Stimulated activated CD4-positive, alpha-beta T cell treated with anti-CD3 and anti-CD28 coated beads, Interleukin-1b, Interleukin-23, amount 100 ng/mL, for 1 hour (primary cell): ENCODE data around the gene SNU13.
"Not testable (repeated sequence)": the region's sequence is repeated elsewhere in the genome, so short reads cannot be mapped to it uniquely, and the experiment has no call there.

Experiments used
- DNase-seq, 2 donors: peaks; one replicate each; pipeline ENCODE4 v3.0.0-alpha.2; 2020; ENCODE audit warnings: low read depth in 2 of 2

The SNU13 gene

DNA sequence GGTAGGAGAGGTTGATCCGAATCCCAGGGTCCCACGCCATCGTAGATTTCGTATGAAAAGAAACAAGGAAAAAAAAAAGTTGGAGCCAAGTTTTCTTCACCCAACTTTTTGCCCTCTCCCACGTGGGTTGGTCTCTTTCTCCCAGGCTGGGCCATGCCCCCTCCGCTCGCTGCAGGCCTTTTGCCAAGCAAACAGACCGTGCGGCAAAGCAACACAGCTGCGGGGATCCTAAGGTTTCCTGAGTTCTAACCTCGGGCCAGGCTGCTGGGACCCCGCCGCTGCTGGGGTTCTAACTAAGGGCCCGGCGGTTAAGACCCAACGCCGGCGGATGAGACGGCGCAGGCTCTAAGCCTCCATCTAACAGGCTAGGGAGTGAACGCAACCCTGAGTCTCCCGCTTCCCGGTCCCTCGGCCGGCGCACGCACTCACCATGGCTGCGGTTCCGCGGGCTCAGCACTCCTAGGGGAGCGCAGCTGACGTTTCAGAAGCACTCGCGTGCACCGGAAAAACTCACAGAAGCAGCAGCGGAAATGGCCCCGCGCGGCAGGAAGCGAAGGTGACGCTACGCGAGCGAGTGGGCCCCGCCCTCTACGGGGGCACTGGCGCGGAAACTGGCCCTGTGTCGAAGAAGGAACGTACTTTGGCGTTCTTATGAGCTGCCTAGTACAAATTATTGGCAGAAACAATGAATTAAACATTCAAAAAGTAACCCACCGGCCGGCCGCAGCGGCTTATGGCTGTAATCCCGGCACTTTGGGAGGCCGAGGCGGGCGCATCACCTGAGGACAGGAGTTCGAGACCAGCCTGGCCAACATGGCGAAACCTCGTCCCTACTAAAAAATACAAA is at the start of gene SNU13:
TSS of gene SNU13 (minus strand) at position 503 of the 847 bp plus-strand sequence. CDS start at position 432, 71 bp downstream.
- DNase-seq: peak; percentile 70 to 81

GRCh38 chr22:41733241-41733640 is 44.6 kb upstream of the SNU13 start:
- DNase-seq: not testable (repeated sequence)

GRCh38 chr22:41732096-41732772 is 43.6 kb upstream of the SNU13 start:
- DNase-seq: no peak

GRCh38 chr22:41731609-41732008 is 42.9 kb upstream of the SNU13 start:
- DNase-seq: no peak

- DNase-seq: no peak
These were observed 36.9 kb upstream of the SNU13 start for GRCh38 chr22:41725510-41726110.

DNA sequence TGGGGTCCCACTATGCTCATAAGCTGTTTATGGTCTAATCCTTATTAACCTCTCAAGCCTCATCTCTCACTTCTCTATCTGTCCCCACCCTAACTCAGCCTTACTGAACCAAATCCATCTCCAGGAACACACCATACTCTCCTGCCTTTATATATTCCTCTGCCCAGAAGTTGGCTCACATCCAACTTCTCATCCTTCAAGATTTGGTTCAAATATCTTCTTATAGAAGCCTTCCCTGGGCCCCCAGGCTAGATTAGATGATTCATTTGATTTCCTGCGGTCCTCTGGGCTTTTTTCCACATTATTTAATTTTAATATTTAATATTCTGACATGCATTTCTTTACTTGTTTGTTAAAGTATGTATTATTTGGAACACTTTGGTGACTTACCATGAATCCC is 33.8 kb upstream of the SNU13 start:
- DNase-seq: no peak

- DNase-seq: no peak
These were observed 24.3 kb upstream of the SNU13 start for GRCh38 chr22:41713004-41713403.

- DNase-seq: no peak
These were observed 20.7 kb upstream of the SNU13 start for GRCh38 chr22:41709341-41709740.

GRCh38 chr22:41702763-41703162 is 14.1 kb upstream of the SNU13 start:
- DNase-seq: no peak

DNA sequence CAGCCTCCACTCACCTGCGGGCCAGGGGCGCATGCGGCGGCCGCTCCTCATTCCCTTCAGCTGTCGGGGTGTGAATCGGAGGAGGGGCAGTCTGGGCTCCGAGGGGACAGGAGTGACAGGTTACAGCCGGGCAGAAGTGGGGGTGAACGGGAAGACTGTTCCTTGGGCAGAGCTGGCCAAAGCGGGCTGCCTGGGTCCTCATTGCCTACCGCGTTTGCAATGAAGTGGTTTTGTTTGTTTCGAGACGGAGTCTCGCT is 11.4 kb upstream of the SNU13 start:
- DNase-seq: no peak

- peak; percentile 84 to 86 for DNase-seq
These were observed 10.8 kb upstream of the SNU13 start, which contains the start of gene MEI1 for GRCh38 chr22:41699264-41700107. MEI1 (plus strand) TSS chr22:41699503; CDS start chr22:41699539, 36 bp downstream.

DNA sequence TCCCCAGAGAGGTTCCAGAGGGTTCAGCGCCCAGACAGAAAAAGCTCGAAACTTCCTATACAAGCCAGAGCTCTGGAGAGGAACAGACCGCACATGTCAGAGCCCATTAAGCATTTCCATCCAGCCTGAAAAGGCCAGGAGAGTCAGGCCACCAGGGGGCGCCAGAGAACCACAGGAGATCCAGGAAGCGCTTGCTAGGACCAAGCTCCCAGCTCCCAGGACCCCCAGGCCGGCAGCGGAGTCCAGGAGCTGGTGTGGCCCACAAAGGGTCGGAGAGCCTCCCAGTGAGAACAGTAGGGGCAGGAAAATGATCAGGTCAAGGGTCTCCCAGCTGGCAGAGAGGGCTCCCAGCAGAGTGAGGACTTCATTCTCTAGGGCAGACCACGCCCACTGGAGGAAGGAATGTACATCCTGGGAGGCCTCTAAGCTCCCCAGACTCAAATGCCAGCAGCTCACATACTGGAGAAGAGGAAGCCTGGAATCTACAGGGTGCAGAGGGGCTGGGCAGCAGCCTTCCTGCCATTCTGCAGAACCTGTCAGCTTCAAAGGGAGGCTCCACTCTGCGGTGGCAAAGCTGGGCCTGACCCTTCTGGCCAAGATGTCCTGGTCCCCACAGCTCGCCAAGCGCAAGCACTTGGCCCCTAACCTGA is 8.6 kb upstream of the SNU13 start:
- DNase-seq: peak; percentile 84 to 97

GRCh38 chr22:41696703-41697102 is 8.0 kb upstream of the SNU13 start:
- DNase-seq: no peak

GRCh38 chr22:41695211-41695610 is 6.5 kb upstream of the SNU13 start:
- DNase-seq: no peak

- DNase-seq: no peak
These were observed 1.8 kb upstream of the SNU13 start for GRCh38 chr22:41690476-41690875.

DNA sequence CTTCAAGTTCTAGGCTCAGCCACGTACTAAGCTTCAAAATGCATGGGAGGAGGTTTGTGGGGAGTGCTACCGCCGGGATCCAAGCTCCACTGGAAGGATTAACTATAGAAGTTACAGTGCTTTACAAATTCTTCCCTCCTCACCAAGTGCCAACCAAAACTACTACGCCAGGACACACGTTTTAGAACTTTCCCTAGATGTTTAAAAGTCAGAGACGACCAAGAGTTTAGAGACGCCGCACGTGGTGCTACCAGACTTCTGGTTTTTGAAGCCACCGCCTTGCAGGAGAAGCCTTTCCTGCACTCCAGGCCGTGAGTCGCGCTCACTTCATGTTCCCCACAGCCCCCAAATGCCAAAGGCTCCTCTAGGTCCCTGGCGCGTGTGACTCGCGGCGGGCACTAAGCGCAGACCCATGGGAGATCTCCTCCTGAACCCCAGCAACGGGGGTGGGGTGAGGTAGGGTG is 734 bp downstream of the SNU13 start:
- DNase-seq: no peak

GRCh38 chr22:41686890-41687289 is 1.8 kb downstream of the SNU13 start:
- not testable (repeated sequence) for DNase-seq

DNA sequence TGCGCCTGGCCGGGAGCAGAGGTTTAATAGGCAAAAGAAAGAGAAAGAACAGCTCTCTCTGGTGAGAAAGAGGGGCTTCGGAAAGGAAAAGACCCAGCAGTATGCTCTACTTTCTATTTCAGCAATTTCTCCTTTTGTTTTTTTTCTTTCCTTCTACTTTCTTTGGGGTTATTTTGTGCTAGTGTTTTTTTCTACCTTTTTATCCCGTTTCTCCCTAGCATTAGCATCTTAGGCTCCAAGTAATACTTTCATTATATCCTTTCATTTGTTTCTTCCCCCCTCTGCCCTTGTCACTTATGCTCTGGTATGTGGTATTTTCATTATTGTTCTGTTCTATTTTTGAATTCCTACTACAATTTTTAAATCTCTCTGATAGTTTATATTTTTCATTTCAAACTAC is 4.5 kb downstream of the SNU13 start:
- no peak for DNase-seq

DNA sequence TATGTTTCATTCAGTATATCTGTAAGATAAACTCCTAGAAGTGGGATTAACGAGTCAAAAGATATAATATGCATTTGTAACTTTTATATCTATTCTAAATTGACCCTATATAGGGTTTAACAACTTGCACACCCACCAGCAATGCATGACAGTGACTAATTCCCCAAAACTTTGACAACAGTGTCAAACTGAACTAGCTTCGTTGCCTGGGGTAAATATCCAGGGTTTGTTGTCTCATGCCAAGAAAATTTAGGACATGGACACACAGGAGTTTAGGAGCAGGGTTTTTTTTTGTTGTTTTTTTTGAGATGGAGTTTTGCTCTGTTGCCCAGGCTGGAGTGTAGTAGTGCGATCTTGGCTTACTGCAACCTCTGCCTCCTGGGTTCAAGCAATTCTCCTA is 5.1 kb downstream of the SNU13 start:
- no peak for DNase-seq

DNA sequence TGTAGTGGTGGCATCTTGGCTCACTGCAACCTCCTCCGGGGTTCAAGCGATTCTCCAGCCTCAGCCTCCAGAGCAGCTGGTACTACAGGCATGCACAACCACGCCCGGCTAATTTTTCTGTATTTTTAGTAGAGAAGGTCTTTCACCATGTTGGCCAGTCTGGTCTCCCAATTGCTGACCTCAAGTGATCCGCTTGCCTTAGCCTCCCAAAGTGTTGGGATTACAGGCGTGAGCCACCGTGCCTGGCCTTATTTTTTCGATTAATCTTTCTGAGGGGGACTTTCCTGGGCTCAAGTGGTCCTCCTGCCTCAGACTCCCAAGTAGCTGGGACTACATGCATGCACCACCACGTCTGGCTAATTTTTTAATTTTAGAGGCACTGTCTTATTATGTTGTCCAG is 5.6 kb downstream of the SNU13 start:
- DNase-seq: no peak
